RWPE2 (cell line): ENCODE results near the gene CR1.
"Not testable (repeated sequence)": the region's sequence is repeated elsewhere in the genome, so short reads cannot be mapped to it uniquely, and the experiment has no call there.

Source experiments
- ATAC-seq: fragments of 200-7000 bp; cut with Tn5 transposase; 3 replicates; pipeline ENCODE4 v1.9.1; 2021; ENCODE audit warnings: low read depth
- DNase-seq: peaks from one replicate; pipeline ENCODE4 v3.0.0-alpha.2; 2020; ENCODE audit warnings: low spot score
- H3K27ac ChIP-seq: fragments of 450-650 bp; 2 replicates; pipeline ENCODE4 v1.5.1; 2017; ENCODE audit warnings: mild to moderate bottlenecking; ENCODE audit not compliant: poor library complexity, severe bottlenecking
- H3K27me3 ChIP-seq: fragments of 250-450 bp; sonication (Bioruptor Pico); 2 replicates; pipeline ENCODE4 v1.5.1; 2021; ENCODE audit warnings: mild to moderate bottlenecking, moderate library complexity; ENCODE audit not compliant: insufficient read depth, poor library complexity, severe bottlenecking
- H3K36me3 ChIP-seq: fragments of 250-450 bp; sonication (Bioruptor Pico); 2 replicates; pipeline ENCODE4 v1.5.1; 2020; ENCODE audit warnings: low read depth, mild to moderate bottlenecking, moderate library complexity
- H3K4me1 ChIP-seq: fragments of 250-450 bp; sonication (Bioruptor Pico); 2 replicates; pipeline ENCODE4 v1.5.1; 2021; ENCODE audit warnings: mild to moderate bottlenecking, moderate library complexity; ENCODE audit not compliant: insufficient read depth, poor library complexity, severe bottlenecking
- H3K4me3 ChIP-seq: fragments of 250-450 bp; sonication (Bioruptor Pico); 2 replicates; pipeline ENCODE4 v1.5.1; 2021; ENCODE audit warnings: mild to moderate bottlenecking, moderate library complexity; ENCODE audit not compliant: severe bottlenecking
- H3K9me3 ChIP-seq: fragments of 250-450 bp; sonication (Bioruptor Pico); 2 replicates; pipeline ENCODE4 v1.5.1; 2021; ENCODE audit warnings: mild to moderate bottlenecking, moderate library complexity; ENCODE audit not compliant: severe bottlenecking
- CTCF ChIP-seq: fragments of 450-650 bp; IDR thresholded peaks from one replicate; pipeline ENCODE4 v1.5.1; 2017; ENCODE audit warnings: mild to moderate bottlenecking, moderate library complexity; ENCODE audit not compliant: poor library complexity, severe bottlenecking

The CR1 gene

GRCh38 chr1:207626972-207627337 lies 131.0 kb downstream of the CR1 start:
- no peaks in the 10 kb centered on the region for H3K4me1 ChIP-seq
- no peak for TF ChIP-seq CTCF
- no peak overlapping the region for H3K27ac ChIP-seq
- H3K4me3 ChIP-seq, result no peak overlapping the region
- H3K36me3 ChIP-seq, result no peaks in the 10 kb centered on the region
- ATAC-seq, result no peak
- H3K27me3 ChIP-seq, result no peaks in the 10 kb centered on the region
- DNase-seq, result no peak
- no peaks in the 10 kb centered on the region for H3K9me3 ChIP-seq

- TF ChIP-seq CTCF, result no peak
- no peaks in the 10 kb centered on the region for H3K27me3 ChIP-seq
- no peak overlapping the region for H3K27ac ChIP-seq
- ATAC-seq, result no peak
- no peak for DNase-seq
- no peak overlapping the region for H3K4me3 ChIP-seq
- no peaks in the 10 kb centered on the region for H3K36me3 ChIP-seq
- H3K4me1 ChIP-seq, result no peaks in the 10 kb centered on the region
- no peaks in the 10 kb centered on the region for H3K9me3 ChIP-seq
Measured at GRCh38 chr1:207627496-207627895, 131.5 kb downstream of the CR1 start.

- Histone ChIP-seq H3K4me1 (no peaks in the 10 kb centered on the region), H3K27ac (no peak overlapping the region), H3K9me3 (no peaks in the 10 kb centered on the region), H3K36me3 (no peaks in the 10 kb centered on the region), H3K4me3 (no peak overlapping the region), H3K27me3 (no peaks in the 10 kb centered on the region)
- DNase-seq (no peak), ATAC-seq (no peak)
- TF ChIP-seq CTCF, result no peak
Measured at GRCh38 chr1:207628776-207629175, 132.8 kb downstream of the CR1 start.

- H3K36me3 ChIP-seq, result no peaks in the 10 kb centered on the region
- DNase-seq (no peak), ATAC-seq (no peak)
- no peak for TF ChIP-seq CTCF
- no peak overlapping the region for H3K27ac ChIP-seq
- H3K9me3 ChIP-seq, result no peaks in the 10 kb centered on the region
- H3K4me3 ChIP-seq, result no peak overlapping the region
- no peaks in the 10 kb centered on the region for H3K27me3 ChIP-seq
- no peaks in the 10 kb centered on the region for H3K4me1 ChIP-seq
Measured at GRCh38 chr1:207631137-207631536, 135.2 kb downstream of the CR1 start.

- Histone ChIP-seq H3K4me1 (no peaks in the 10 kb centered on the region), H3K27me3 (no peaks in the 10 kb centered on the region), H3K36me3 (no peaks in the 10 kb centered on the region), H3K4me3 (no peak overlapping the region), H3K9me3 (no peaks in the 10 kb centered on the region), H3K27ac (no peak overlapping the region)
- no peak for DNase-seq
- no peak for ATAC-seq
- TF ChIP-seq CTCF, result no peak
Measured at GRCh38 chr1:207633226-207633625, 137.3 kb downstream of the CR1 start.

- DNase-seq, H3K27me3 ChIP-seq, H3K4me1 ChIP-seq, H3K9me3 ChIP-seq, ATAC-seq, H3K36me3 ChIP-seq, H3K27ac ChIP-seq, H3K4me3 ChIP-seq: not testable (repeated sequence)
Measured at GRCh38 chr1:207633699-207634289, 137.8 kb downstream of the CR1 start.

GRCh38 chr1:207634293-207634692 lies 138.3 kb downstream of the CR1 start:
- H3K4me3 ChIP-seq, H3K27me3 ChIP-seq, H3K27ac ChIP-seq, H3K9me3 ChIP-seq, H3K4me1 ChIP-seq, ATAC-seq, H3K36me3 ChIP-seq, DNase-seq: not testable (repeated sequence)
